Lung (tissue), 12 donors: ENCODE data around the gene GRIN2A. TPM values are rescaled to one million over a fixed set of nuclear protein-coding genes. Genes with fewer than 3 reads are reported as not detected.

Experiments used
- ATAC-seq: fragments of 200-7000 bp; cut with Tn5 transposase; one replicate; pipeline ENCODE4 v1.9.1; 2020; ENCODE audit warnings: moderate number of reproducible peaks; ENCODE audit not compliant: insufficient read depth, low FRiP score
- DNase-seq, 3 donors: peaks; one replicate each; pipeline ENCODE4 v3.0.0-alpha.2; 2013 to 2017
- H3K27ac ChIP-seq, 2 donors: one replicate each; pipeline ENCODE4 v1.5.1; 2013; ENCODE audit warnings: mild to moderate bottlenecking in 2 of 2, moderate library complexity in 2 of 2, control low read depth in 1 of 2, inconsistent platforms in 1 of 2, low read depth in 1 of 2, low read length in 1 of 2
- H3K27me3 ChIP-seq, 3 donors: one replicate each; pipeline ENCODE4 v1.5.1; 2013; ENCODE audit warnings: low read length in 2 of 3; ENCODE audit not compliant: control insufficient read depth in 3 of 3, insufficient read depth in 3 of 3
- H3K36me3 ChIP-seq, 4 donors: one replicate each; pipeline ENCODE4 v1.5.1; 2013; ENCODE audit warnings: low read length in 4 of 4, mild to moderate bottlenecking in 1 of 4, moderate library complexity in 1 of 4; ENCODE audit not compliant: control insufficient read depth in 4 of 4, insufficient read depth in 4 of 4
- H3K4me1 ChIP-seq, 5 donors: one replicate each; pipeline ENCODE4 v1.5.1; 2013; ENCODE audit warnings: low read length in 5 of 5, mild to moderate bottlenecking in 2 of 5, moderate library complexity in 1 of 5; ENCODE audit not compliant: control insufficient read depth in 5 of 5, insufficient read depth in 5 of 5
- H3K4me3 ChIP-seq: one replicate; pipeline ENCODE4 v1.5.1; 2013; ENCODE audit warnings: mild to moderate bottlenecking, control low read depth, moderate library complexity
- H3K9ac ChIP-seq, 2 donors: one replicate each; pipeline ENCODE4 v1.5.1; 2013; ENCODE audit warnings: low read length in 2 of 2, control low read depth in 1 of 2; ENCODE audit not compliant: insufficient read depth in 1 of 2
- H3K9me3 ChIP-seq, 4 donors: one replicate each; pipeline ENCODE4 v1.5.1; 2013; ENCODE audit warnings: low read length in 3 of 4, mild to moderate bottlenecking in 1 of 4, moderate library complexity in 1 of 4; ENCODE audit not compliant: control insufficient read depth in 4 of 4, insufficient read depth in 3 of 4
- WGBS, 2 donors: extraction: QIAGEN DNeasy Blood & Tissue Kit; methylation state at CpG; one replicate each; pipeline ENCODE4 v1.1.7; 2013; 5-methylcytosine and 5-hydroxymethylcytosine counted together
- polyA plus RNA-seq, 2 donors: library from polyadenylated mRNA; stranded (reverse); fragments of 200-250 nt; gene quantifications; one replicate each; pipeline ENCODE4 v1.2.1, GENCODE V29; 2013
- total RNA-seq, 2 donors: library from RNA; depleted of rRNA in 1 of 2; stranded (reverse); fragments of >200 nt in 1 of 2; gene quantifications; one replicate each; pipeline ENCODE4 v1.2.1, GENCODE V29; 2014 to 2021
- TF ChIP-seq, protein P1 (sequence below): IDR thresholded peaks from 2 replicates; pipeline ENCODE4 v1.5.1; 2012; ENCODE audit warnings: mild to moderate bottlenecking; ENCODE audit errors: control extremely low read depth, extremely low read depth
- donor health status: control.
- donor health status: control.
- donor health status: Bipolar disorder and iron deficiency.
- donor health status: healthy.
- donor health status: DM: yes; HTN: yes; CAD: no.

Gene GRIN2A
- total and polyA plus RNA-seq, 4 donors: 0.02 to 0.37 (median 0.10) TPM

DNA sequence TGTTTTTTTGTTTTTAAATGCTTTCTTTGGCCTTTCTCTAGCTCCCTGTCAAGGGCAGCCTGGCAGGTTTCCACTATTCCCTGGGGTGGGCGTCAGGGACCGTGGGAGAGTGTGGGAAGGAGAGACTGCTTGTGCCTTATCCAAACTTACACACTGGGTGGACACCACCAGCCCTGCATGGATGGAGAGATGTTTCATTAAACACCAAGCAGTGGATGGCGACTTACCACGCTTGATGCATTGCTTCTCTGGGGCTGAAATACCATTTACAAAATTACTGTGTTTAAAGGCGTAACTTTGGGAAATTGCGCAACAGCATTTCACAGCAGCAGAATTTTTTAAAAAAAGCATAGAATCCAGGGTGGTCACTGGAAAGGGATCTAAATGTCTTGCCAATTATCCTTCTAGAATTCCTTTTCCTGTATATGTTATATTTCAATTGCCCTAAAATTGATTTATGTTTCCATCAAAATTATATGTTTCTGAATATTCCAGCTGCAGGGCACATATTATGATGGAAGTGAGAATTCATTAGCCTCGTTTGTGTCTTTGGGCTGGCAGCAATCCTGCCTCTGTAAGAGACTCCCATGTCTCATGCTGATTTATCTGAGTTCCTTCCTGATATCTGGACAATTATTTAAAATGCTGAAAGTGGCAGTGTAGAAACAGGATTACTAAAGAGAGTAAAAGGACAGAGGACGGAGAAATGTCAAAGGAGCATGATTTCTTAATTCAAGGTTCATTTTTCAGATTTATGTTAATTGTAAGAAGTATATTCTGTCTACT lies 247.3 kb downstream of the GRIN2A start:
- DNase-seq: peak in 2 of 3 donors; percentile 2 to 31

DNA sequence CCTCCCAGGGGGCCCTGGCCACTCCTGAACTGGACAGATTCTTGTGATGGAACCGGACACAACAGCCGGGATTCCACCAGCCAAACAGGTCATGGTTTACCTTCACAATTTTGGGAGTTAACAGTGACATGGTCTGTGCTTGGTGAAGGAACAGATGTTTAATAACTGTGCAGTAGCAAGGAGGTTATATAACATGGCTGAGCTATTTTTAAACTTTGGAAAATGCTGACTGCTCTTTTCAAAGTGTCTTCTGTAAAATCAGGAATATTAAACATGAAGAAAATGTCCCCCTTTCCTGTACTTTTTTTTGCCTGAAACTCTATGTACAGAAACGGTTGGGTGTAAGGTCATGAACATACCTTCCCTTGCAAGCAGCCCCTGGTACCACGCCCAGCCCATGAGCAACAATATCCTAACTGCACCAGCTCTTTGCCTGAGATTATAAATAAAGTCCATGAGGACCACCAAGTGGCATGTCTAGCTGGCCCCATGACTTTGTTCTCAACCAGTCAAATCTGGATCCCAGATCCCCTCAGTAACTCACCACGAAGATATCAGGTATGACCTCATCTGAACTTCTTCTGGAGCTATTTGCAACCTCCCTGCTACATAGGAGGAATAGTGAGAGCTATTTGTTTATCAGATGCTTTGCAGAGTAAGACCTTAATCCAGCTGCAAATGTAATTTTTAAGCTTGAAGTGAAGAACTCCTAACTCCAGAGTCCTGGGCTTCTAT lies 249.1 kb downstream of the GRIN2A start:
- Histone ChIP-seq H3K27ac (no peak overlapping the region), H3K36me3 (no peaks in the 10 kb centered on the region), H3K4me1 (no peaks in the 10 kb centered on the region), H3K27me3 (no peaks in the 10 kb centered on the region), H3K4me3 (no peak overlapping the region), H3K9ac (no peak overlapping the region), H3K9me3 (peaks cover 0 to 2% (median 0%) of the 10 kb centered on the region in 4 donors)
- ATAC-seq: no peak
- WGBS, 2 donors: 75 to 85% methylated on average over 5 of the region's 5 CpGs
- TF ChIP-seq, protein P1, sequence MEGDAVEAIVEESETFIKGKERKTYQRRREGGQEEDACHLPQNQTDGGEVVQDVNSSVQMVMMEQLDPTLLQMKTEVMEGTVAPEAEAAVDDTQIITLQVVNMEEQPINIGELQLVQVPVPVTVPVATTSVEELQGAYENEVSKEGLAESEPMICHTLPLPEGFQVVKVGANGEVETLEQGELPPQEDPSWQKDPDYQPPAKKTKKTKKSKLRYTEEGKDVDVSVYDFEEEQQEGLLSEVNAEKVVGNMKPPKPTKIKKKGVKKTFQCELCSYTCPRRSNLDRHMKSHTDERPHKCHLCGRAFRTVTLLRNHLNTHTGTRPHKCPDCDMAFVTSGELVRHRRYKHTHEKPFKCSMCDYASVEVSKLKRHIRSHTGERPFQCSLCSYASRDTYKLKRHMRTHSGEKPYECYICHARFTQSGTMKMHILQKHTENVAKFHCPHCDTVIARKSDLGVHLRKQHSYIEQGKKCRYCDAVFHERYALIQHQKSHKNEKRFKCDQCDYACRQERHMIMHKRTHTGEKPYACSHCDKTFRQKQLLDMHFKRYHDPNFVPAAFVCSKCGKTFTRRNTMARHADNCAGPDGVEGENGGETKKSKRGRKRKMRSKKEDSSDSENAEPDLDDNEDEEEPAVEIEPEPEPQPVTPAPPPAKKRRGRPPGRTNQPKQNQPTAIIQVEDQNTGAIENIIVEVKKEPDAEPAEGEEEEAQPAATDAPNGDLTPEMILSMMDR: no peak
- no peak for DNase-seq

More for the DNA sequence above, 247.3 kb downstream of the GRIN2A start:
- Histone ChIP-seq H3K9me3 (peaks cover 0 to under 1% (median 0%) of the 10 kb centered on the region in 4 donors), H3K9ac (no peak overlapping the region), H3K27ac (no peak overlapping the region), H3K4me1 (no peaks in the 10 kb centered on the region), H3K4me3 (no peak overlapping the region), H3K36me3 (no peaks in the 10 kb centered on the region), H3K27me3 (no peaks in the 10 kb centered on the region)
- TF ChIP-seq, protein P1: no peak
- 69 to 73% methylated on average over 8 of the region's 8 CpGs for WGBS, 2 donors
- no peak for ATAC-seq

DNA sequence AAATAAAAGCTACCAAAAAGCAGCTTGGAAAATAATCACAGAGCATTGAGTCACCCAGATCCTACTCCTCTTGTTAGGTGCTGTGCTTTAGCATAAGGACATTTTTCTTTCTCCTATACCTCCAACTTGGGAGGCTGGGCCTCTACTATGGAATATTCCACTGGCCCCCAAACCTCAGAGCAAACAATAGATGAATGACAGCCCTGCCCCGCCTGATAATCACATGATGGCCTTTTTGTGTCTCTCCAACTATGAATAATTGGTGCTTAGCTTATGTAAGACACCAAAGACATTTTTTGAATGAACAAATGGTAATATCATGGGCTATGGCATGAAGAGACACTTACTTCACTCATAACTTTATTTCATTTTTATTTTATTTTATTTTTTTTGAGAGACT lies 250.2 kb downstream of the GRIN2A start:
- Histone ChIP-seq H3K36me3 (no peaks in the 10 kb centered on the region), H3K4me3 (no peak overlapping the region), H3K27ac (no peak overlapping the region), H3K9me3 (peaks cover 0 to 2% (median 0%) of the 10 kb centered on the region in 4 donors), H3K9ac (no peak overlapping the region), H3K4me1 (no peaks in the 10 kb centered on the region), H3K27me3 (no peaks in the 10 kb centered on the region)
- TF ChIP-seq, protein P1: no peak
- ATAC-seq (no peak), DNase-seq (no peak)
- WGBS, 2 donors: 77 to 80% methylated on average over 1 of the region's 1 CpG
